HG02678 (cell line): ENCODE results near the gene KMT2C.
"Not testable (repeated sequence)": the region's sequence is repeated elsewhere in the genome, so short reads cannot be mapped to it uniquely, and the experiment has no call there.

Source experiments
- ATAC-seq: cut with Tn5 transposase; IDR thresholded peaks from one replicate; pipeline ENCODE4 v1.9.1; 2021; ENCODE audit warnings: mild to moderate bottlenecking, moderate library complexity; ENCODE audit not compliant: unreplicated experiment

Gene KMT2C

DNA sequence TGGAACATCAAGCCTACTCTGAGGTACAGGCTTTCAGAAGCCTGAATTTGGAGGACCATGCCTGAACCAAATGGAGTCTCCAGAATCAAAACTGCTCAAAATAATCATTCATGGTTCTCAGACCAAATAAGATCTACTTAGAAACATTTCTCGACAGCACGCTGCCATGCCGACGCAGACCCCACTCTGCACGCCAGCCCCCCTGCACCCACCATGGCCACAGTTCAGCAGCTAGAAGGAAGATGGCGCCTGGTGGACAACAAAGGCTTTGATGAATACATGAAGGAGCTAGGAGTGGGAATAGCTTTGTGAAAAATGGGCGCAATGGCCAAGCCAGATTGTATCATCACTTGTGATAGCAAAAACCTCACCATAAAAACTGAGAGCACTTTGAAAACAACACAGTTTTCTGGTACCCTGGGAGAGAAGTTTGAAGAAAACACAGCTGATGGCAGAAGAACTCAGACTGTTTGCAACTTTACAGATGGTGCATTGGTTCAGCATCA, 6.6 kb upstream of the KMT2C start:
- ATAC-seq, result no peak

DNA sequence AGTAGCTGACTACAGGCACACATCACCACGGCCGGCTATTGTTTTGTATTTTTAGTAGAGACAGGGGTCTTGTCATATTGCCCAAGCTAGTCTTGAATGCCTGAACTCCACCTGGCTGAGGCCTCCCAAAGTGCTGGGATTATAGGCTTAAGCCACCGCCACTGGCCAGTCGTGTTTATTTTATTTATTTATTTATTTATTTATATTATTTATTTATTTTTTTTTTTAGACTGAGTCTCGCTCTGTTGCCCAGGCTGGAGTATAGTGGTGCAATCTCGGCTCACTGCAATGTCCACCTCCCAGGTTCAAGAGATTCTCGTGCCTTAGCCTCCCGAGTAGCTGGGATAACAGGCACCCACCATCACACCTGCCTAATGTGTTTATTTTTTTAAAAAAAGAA, 6.0 kb upstream of the KMT2C start:
- not testable (repeated sequence) for ATAC-seq

GRCh38 chr7:152441168-152441567, 5.4 kb upstream of the KMT2C start:
- not testable (repeated sequence) for ATAC-seq

DNA sequence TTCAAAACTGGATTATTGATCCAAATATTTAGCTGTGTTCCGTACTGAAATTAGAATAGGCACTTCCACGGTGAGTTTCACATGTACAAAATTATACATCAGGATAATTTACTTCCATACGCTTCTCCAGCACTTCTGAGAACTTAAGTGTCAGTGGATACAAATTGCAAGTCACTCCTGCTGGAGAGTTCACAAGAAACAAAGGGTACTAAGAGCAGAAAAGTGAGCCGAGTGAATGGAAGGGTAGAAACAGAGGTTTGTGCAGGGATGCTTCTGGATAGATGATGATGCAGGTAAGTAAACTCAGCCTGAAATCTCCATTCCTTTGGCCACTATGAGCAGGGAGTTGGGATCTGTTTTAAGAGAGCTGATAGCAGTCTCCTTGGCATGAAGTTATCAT, 2.2 kb upstream of the KMT2C start:
- ATAC-seq, result not testable (repeated sequence)

- ATAC-seq, result not testable (repeated sequence)
These were observed 1.2 kb upstream of the KMT2C start for GRCh38 chr7:152436931-152437575.

DNA sequence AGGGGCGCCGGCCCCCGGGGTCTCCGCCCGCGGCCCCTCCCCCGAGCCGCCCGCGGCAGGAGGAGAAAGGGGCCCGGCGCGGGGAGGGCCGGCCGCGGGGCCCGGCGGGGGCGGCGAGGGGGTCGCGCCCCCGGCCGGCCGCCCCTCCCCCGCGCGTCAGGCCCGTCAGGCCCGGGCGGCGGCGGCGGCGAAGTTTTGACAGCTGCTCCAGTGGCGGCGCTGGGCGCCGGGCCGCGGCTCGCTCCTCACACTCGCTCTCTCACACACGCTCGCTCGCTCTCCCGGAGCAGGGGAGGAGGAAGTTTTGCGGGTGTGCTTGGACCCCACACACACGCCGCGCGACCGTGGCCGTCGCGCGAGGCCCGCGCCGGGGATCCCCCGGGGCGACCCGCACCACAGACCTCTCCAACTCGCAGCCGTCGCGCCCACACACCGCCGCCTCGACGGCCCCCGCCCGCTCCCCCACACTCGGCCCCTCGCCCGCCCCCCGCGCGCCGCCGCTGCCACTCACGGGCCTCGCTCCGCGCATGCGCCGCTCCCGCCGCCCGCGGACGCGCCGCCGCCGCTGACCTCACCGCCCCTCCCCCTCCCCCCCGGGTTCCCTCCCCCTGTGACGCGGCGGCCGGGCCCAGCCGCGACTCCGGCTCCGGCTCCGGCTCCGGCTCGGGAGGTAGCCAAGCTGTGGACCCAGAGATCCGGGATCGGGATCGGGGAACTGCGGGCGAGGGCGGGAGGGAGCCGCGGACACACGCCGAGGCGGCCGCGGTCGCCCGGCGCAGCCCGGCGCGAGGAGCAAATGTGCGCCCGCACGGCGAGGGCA, 518 bp upstream of the KMT2C start:
- ATAC-seq, result peak; percentile 49

DNA sequence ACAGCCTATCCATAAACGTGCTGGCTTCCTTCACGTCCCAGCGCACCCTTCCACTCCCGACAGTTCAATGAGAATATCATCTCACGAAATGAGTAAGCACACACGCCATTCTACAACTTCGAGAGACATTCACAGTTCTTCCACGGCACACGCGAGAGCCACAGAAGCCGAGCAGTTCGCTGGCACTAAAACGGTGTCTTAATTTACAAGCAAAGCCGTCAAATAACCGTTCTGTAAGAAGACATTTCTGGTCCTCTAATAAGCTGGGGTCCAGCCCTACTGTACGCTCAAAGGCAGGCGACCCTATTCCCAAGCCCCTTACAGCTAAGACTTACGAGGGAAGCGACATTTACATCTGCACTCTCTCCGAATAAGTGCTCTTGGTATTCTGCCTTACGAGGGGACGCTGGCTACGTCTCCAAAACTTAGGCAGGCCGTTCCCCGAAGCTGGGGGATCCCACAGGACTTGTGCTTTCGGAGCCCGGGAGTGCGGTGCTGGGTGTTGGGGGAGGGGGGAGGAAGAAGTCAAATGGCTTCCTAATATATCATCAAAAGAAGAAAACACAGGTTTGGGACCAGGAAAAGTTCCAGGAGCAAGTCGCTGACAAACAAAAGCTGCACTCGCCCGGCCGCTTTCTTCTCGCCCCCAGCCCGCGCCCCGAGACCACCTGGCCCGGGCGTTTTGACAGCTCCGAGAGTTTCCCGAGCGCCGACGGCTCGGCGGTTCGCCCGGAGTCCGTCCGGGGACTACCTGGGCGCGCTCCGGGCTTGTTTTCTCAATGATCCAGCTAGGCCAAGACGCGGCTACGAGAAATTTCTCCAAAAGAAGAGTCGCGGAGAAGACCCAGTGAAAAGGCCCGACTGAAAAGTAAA, 1.1 kb downstream of the KMT2C start:
- peak; percentile 23 for ATAC-seq

DNA sequence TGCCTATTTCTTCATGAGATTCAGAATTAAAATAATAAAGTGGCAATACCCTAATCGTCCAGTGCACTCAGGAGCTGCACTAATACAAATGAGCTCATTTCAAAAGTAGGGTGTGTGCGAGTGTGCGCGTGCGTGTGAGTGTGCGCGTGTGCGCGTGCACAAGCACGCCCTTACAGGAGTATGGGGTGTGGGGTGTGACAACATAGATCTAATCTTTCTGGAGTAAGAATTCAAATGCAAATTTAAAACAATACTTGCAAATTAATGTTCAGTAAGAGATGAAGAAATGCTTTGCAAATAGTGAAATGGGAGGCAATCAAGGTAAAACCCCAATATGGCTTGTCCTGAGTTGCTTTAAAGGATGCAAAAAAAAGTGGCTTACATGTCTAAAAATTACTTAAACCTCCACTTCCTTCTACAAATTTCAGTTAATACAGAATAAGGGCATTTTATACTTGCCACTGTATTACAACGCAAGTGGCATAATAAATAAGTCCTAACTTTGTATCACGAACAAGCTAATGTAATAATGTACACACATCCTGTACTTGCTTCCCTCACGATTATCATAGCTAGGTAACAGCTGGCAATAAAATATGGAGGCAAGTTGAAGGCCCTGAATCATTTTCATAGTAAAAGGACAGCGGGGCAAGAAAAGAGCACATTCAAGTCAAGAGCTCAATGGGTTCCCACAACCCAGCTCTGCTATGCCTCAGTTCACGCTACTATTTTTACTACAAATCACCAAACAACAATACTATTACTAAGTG, 1.9 kb downstream of the KMT2C start:
- peak; percentile 6 for ATAC-seq

GRCh38 chr7:152432735-152433134, 3.1 kb downstream of the KMT2C start:
- ATAC-seq, result not testable (repeated sequence)

- ATAC-seq, result no peak
These were observed 4.9 kb downstream of the KMT2C start for GRCh38 chr7:152430854-152431253.

GRCh38 chr7:152430118-152430517, 5.7 kb downstream of the KMT2C start:
- ATAC-seq, result not testable (repeated sequence)

GRCh38 chr7:152424348-152425108, 11.3 kb downstream of the KMT2C start:
- no peak for ATAC-seq

- no peak for ATAC-seq
These were observed 11.8 kb downstream of the KMT2C start for GRCh38 chr7:152423991-152424347.

- ATAC-seq, result not testable (repeated sequence)
These were observed 12.6 kb downstream of the KMT2C start for GRCh38 chr7:152423171-152423570.

GRCh38 chr7:152420950-152421349, 14.9 kb downstream of the KMT2C start:
- not testable (repeated sequence) for ATAC-seq

- no peak for ATAC-seq
These were observed 16.1 kb downstream of the KMT2C start for GRCh38 chr7:152419473-152420429.

DNA sequence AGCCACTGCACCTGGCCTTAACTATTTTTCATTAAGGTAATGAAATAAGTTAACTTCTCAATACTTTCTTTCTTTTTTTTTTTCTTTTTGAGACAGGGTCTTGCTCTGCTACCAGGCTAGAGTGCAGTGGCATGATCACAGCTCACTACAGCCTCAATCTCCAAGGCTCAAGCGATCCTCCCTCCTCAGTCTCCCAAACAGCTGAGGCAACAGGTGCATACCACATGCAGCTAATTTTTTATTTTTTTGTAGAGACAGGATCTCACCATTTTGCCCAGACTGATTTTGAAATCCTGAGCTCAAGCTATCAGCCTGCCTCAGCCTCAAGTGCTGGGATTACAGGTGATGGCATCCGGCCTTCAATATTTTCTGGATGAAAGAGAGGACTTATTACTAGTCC, 21.0 kb downstream of the KMT2C start:
- no peak for ATAC-seq

- no peak for ATAC-seq
These were observed 24.4 kb downstream of the KMT2C start for GRCh38 chr7:152411389-152411788.

DNA sequence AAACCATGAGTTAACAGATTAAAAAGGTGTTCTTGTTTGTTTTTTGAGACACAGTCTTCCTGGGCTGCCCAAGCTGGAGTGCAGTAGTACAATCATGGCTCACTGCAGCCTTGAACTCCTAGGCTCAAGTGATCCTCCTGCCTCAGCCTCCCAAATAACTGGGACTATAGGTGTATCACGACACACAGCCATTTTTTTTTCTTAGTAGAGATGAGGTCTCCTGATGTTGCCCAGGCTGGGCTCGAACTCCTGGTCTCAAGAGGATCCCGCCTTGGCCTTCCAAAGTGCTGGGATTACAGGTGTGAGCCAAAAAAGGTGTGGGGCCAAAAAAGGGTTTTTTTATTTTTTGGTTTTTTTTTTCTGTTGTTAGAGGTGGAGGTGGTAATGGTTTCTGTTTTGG, 29.3 kb downstream of the KMT2C start:
- ATAC-seq, result no peak
